Measurements from ENCODE around the gene MCM7. TPM values are rescaled to one million over a fixed set of nuclear protein-coding genes. Genes with fewer than 3 reads are reported as not detected.

The MCM7 gene
- total and polyA plus RNA-seq, 2 of the 13 experiments (the other 11 are each of a cell fraction or from before 2014, with no cell fraction given), result 84.5 to 214 TPM

DNA sequence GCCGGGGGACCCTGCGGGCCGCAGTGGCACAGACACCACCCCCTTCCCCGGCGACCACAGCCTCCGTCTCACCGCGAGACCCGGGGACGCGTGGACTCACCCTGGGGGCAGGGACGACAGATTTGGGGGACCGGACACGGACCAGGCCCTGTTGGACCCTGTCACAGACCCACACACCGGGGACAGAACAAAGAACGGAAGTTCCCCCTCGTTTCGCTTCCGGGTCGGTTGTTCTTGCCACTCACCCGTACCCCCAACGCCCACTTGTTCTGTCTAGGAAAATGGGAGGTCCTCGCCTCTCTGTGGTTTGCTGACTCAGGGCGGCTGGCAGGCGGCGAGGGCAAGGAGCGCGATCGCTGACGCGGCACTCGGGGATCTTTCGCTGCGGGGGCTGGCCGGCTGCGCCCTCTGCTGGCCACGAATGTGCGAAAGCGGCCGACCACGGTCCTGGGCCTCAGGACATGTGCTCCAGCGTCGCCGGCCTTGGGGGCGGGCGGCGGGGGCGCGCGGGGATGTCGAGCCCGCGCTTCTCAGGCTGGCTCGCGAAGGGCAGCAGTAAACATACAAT is 19.6 kb downstream of the MCM7 start, which contains the start of gene ZNF3 (continued):
- TF ChIP-seq ELF3 (CRISPR knock-in tag; IDR thresholded peaks at IDR 0.05) (peak; percentile 38), ZNF503 (CRISPR knock-in tag; IDR thresholded peaks at IDR 0.05) (no peak), GPN1 (CRISPR knock-in tag; IDR thresholded peaks at IDR 0.05; ENCODE audit: borderline replicate concordance) (0 out of 2 replicates have a peak, but pooled peaks have one; percentile 50), USF2 (IDR thresholded peaks at IDR 0.05; ENCODE audit: low read depth, low read length) (no peak), USF2 (CRISPR knock-in tag; IDR thresholded peaks at IDR 0.05; ENCODE audit: borderline replicate concordance) (peak; percentile 41; the same call in 1 of the 2 replicates), MATR3 (CRISPR knock-in tag; IDR thresholded peaks at IDR 0.05) (no peak), ZNF253 (CRISPR knock-in tag; IDR thresholded peaks at IDR 0.05; ENCODE audit: borderline replicate concordance) (no peak), ARID2 (CRISPR knock-in tag; IDR thresholded peaks at IDR 0.05; ENCODE audit: borderline replicate concordance) (no peak), THAP11 (CRISPR knock-in tag; IDR thresholded peaks at IDR 0.05) (peak; percentile 94), HNF4G (IDR thresholded peaks at IDR 0.05; ENCODE audit: borderline replicate concordance, low read depth, low read length) (peak; percentile 58; the same call in 1 of the 2 replicates), HNF4G (CRISPR knock-in tag; IDR thresholded peaks at IDR 0.05; ENCODE audit: borderline replicate concordance, low read depth) (0 out of 2 replicates have a peak, but pooled peaks have one; percentile 41), ZNF749 (CRISPR knock-in tag; IDR thresholded peaks at IDR 0.05; ENCODE audit: borderline replicate concordance) (peak; percentile 79; the same call in 1 of the 2 replicates)
- TF ChIP-seq, protein P1, sequence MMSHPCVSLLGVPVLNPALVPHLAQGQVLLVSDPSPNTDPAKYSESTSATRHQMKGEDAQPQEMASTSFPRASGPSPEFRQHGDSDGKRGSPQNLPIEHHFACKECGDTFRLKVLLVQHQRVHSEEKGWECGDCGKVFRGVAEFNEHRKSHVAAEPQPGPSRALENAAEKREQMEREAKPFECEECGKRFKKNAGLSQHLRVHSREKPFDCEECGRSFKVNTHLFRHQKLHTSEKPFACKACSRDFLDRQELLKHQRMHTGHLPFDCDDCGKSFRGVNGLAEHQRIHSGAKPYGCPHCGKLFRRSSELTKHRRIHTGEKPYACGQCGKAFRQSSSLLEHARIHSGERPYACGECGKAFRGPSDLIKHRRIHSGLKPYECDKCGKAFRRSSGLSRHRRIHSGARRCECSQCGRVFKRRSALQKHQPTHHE (CRISPR knock-in tag; IDR thresholded peaks at IDR 0.05; ENCODE audit: borderline replicate concordance), result peak; percentile 89
- TF ChIP-seq, protein P2, sequence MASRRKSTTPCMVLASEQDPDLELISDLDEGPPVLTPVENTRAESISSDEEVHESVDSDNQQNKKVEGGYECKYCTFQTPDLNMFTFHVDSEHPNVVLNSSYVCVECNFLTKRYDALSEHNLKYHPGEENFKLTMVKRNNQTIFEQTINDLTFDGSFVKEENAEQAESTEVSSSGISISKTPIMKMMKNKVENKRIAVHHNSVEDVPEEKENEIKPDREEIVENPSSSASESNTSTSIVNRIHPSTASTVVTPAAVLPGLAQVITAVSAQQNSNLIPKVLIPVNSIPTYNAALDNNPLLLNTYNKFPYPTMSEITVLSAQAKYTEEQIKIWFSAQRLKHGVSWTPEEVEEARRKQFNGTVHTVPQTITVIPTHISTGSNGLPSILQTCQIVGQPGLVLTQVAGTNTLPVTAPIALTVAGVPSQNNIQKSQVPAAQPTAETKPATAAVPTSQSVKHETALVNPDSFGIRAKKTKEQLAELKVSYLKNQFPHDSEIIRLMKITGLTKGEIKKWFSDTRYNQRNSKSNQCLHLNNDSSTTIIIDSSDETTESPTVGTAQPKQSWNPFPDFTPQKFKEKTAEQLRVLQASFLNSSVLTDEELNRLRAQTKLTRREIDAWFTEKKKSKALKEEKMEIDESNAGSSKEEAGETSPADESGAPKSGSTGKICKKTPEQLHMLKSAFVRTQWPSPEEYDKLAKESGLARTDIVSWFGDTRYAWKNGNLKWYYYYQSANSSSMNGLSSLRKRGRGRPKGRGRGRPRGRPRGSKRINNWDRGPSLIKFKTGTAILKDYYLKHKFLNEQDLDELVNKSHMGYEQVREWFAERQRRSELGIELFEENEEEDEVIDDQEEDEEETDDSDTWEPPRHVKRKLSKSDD (CRISPR knock-in tag; IDR thresholded peaks at IDR 0.05; ENCODE audit: low read depth), result no peak; the same call in 1 of the 2 replicates
- TF ChIP-seq, protein P3, sequence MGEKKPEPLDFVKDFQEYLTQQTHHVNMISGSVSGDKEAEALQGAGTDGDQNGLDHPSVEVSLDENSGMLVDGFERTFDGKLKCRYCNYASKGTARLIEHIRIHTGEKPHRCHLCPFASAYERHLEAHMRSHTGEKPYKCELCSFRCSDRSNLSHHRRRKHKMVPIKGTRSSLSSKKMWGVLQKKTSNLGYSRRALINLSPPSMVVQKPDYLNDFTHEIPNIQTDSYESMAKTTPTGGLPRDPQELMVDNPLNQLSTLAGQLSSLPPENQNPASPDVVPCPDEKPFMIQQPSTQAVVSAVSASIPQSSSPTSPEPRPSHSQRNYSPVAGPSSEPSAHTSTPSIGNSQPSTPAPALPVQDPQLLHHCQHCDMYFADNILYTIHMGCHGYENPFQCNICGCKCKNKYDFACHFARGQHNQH (CRISPR knock-in tag; IDR thresholded peaks at IDR 0.05), result peak; percentile 95

Measured in HepG2 (cell line).